ENCODE results near the gene NRG3. TPM values are rescaled to one million over a fixed set of nuclear protein-coding genes. Genes with fewer than 3 reads are reported as not detected.

Gene NRG3
- total and polyA plus RNA-seq, 11 donors: 0.11 to 0.41 (median 0.27) TPM; not detected in 7

GRCh38 chr10:81886939-81887338, 11.9 kb downstream of the NRG3 start:
- no peak overlapping the region for H3K4me3 ChIP-seq
- peaks cover 0 to 6% (median 0%) of the 10 kb centered on the region in 9 donors for H3K27me3 ChIP-seq
- no peaks in the 10 kb centered on the region for H3K36me3 ChIP-seq
- H3K9me3 ChIP-seq: no peaks in the 10 kb centered on the region
- ATAC-seq (no peak), DNase-seq (no peak)
- H3K27ac ChIP-seq: no peak overlapping the region
- H3K4me1 ChIP-seq: no peaks in the 10 kb centered on the region
- intact Hi-C loops (cut with DNase I): no loop called here
- TF ChIP-seq POLR2A (IDR thresholded peaks at IDR 0.05): no peak
- TF ChIP-seq CTCF (IDR thresholded peaks at IDR 0.05): no peak

GRCh38 chr10:81889181-81889769, 14.3 kb downstream of the NRG3 start:
- ATAC-seq (no peak), DNase-seq (no peak)
- Histone ChIP-seq H3K9me3 (no peaks in the 10 kb centered on the region), H3K36me3 (no peaks in the 10 kb centered on the region), H3K27me3 (peaks cover 0 to 6% (median 0%) of the 10 kb centered on the region in 9 donors), H3K4me1 (no peaks in the 10 kb centered on the region), H3K27ac (no peak overlapping the region), H3K4me3 (no peak overlapping the region)
- no peak for TF ChIP-seq POLR2A (IDR thresholded peaks at IDR 0.05)
- no peak for TF ChIP-seq CTCF (IDR thresholded peaks at IDR 0.05)
- 56 to 67% (median 59%) methylated on average over 7 of the region's 7 CpGs for WGBS, 4 donors
- intact Hi-C loops (cut with DNase I): no loop called here

DNA sequence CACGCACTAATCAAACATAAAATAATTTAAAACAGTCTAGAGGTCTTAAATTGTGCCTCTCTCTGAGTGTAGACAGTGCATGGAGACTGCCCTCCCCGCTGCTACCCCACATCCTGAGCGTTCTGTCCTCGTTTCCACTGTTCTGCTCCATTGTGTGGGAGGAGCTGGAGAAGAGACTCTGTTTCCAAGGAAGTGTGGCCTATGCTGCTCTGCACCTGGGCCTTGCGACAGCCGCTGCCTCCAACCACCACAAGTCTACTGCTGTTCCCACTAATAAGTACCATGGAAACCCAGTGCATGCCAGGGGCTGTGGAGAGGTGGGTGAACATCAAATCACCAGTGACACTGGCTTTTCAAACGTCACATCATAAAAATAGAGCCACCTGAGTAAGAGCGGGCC, 19.6 kb downstream of the NRG3 start:
- H3K4me3 ChIP-seq: no peak overlapping the region
- no peaks in the 10 kb centered on the region for H3K9me3 ChIP-seq
- no peaks in the 10 kb centered on the region for H3K4me1 ChIP-seq
- no peaks in the 10 kb centered on the region for H3K27me3 ChIP-seq
- TF ChIP-seq POLR2A (IDR thresholded peaks at IDR 0.05) (no peak), CTCF (IDR thresholded peaks at IDR 0.05) (no peak)
- no peak for ATAC-seq
- DNase-seq: no peak
- no peak overlapping the region for H3K27ac ChIP-seq
- no peaks in the 10 kb centered on the region for H3K36me3 ChIP-seq
- 77 to 81% (median 79%) methylated on average over 8 of the region's 8 CpGs for WGBS, 4 donors
- intact Hi-C loops (cut with DNase I): no loop called here

- no peak for ATAC-seq
- H3K27me3 ChIP-seq: no peaks in the 10 kb centered on the region
- no peaks in the 10 kb centered on the region for H3K9me3 ChIP-seq
- DNase-seq: no peak
- no peaks in the 10 kb centered on the region for H3K36me3 ChIP-seq
- no peaks in the 10 kb centered on the region for H3K4me1 ChIP-seq
- TF ChIP-seq POLR2A (IDR thresholded peaks at IDR 0.05) (no peak), CTCF (IDR thresholded peaks at IDR 0.05) (no peak)
- 15 to 44% (median 35%) methylated on average over 1 of the region's 1 CpG for WGBS, 4 donors
- no peak overlapping the region for H3K4me3 ChIP-seq
- no peak overlapping the region for H3K27ac ChIP-seq
- intact Hi-C loops (cut with DNase I): no loop called here
Observed at GRCh38 chr10:81898518-81898917, 23.5 kb downstream of the NRG3 start.
